GM19035 (cell line): Measurements from ENCODE around the gene DAZL.
"Not testable (repeated sequence)": the region's sequence is repeated elsewhere in the genome, so short reads cannot be mapped to it uniquely, and the experiment has no call there.

Source experiments
- ATAC-seq: cut with Tn5 transposase; IDR thresholded peaks from one replicate; pipeline ENCODE4 v1.9.1; 2021; ENCODE audit not compliant: unreplicated experiment

Gene DAZL, protein sequence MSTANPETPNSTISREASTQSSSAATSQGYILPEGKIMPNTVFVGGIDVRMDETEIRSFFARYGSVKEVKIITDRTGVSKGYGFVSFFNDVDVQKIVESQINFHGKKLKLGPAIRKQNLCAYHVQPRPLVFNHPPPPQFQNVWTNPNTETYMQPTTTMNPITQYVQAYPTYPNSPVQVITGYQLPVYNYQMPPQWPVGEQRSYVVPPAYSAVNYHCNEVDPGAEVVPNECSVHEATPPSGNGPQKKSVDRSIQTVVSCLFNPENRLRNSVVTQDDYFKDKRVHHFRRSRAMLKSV

DNA sequence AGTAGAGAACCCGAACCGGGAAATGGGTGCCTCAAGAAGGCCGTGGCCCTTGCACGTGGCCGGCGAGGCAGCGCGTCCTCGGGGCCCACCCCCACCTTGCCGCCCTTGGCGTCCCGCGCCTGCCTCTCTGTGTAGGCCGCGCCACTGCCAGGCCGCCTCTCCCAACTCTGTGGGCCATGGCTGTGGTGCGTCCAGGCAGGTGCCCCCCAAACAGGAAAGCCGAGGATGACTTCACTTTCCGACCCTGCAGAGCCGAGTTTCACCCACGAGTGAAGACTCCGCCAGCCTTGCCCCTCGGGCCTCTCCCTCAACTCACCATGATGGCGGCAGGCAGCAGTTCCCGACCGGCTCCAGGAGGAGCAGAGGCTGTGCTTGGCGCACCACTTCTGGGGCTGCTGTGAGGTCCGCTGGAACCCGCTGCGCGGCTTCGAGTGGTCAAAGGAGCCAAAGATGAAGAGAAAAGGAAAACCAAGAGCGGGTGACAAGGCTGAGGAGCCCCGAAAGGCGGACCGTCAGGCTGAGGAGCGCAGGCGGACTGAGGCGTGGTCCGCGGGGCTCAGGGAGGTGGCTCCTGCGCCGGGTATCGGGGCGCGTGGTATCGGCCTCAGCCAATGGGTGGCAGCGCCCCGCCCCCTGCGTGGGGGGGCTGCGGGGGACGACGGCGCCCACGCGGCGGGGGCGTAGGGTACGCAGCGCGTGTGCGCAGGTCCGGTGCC is at the start of gene DAZL:
Gene DAZL (minus strand): TSS at position 537 of the 716 bp plus-strand sequence. CDS start 218 bp downstream, at position 319.
- ATAC-seq, result no peak

DNA sequence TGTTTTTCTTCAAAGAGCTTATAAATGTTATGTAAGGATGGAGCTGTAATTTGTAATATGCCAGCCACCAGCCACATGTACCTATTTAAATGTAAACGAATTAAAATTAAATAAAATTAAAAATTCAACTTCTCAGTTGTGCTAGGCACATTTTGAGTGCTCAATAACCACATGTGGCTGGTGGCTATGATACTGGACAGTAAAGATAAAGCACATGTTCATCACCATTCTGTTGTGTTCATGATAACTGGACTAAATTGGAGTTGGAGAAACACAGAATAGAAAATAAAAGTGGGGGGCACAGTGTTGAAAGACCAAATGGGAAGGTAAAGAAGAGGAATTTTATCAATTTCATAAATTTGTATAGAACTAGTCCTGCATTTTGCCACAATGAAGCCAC is 49.8 kb upstream of the DAZL start:
- no peak for ATAC-seq

DNA sequence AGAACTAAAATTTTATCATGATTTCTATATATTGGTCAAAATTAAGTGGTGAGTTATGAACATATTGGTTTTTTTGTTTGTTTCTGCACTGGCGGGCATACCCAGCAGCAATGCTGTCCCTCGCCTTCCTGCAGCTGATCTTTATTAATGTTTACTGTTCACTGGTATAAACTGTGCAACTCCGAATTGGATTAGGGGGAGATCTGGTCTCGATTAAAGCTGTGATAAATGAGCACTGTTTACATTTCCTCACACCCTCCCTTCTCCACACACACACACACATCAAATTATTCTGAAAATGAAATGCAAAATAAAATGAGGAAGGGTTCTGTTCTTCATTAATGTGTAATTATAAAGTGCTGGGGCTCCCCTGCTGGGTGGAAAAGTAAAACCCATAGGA is 48.5 kb upstream of the DAZL start:
- no peak for ATAC-seq

DNA sequence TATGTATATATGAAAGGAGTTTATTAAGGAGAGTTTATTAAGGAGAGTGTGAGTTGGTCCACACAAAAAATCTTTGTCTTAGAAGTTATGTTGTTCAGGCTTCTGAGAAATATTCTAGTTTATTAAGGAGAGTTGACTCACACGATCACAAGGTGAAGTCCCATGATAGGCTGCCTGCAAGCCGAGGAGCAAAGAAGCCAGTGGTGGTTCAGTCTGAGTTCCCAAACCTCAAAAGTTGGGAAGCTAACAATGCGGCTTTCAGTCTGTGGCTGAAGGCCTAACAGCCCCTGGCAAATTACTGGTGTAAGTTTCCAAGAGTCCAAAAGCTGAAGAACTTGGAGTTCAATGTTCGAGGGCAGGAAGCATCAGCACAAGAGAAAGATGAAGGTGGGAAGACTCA is 42.4 kb upstream of the DAZL start:
- no peak for ATAC-seq

DNA sequence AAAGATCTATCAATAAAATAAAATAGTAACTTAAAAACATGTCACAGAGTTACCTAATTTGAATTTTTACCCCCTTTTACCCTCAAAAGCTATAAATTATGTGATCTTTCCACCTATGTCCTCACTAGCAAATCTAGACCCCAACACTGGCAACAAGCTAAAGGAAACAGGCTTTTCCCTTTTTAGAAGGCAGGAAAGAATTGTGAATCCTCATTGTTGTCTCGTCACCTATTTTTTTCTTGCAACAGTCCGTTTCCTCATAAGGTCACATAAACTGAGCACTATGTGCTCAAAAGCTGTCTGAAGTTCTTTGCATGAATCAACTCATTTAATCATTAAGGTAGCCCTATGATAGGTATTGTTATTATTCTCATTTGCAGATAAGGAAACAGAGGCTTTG is 34.6 kb upstream of the DAZL start:
- no peak for ATAC-seq

DNA sequence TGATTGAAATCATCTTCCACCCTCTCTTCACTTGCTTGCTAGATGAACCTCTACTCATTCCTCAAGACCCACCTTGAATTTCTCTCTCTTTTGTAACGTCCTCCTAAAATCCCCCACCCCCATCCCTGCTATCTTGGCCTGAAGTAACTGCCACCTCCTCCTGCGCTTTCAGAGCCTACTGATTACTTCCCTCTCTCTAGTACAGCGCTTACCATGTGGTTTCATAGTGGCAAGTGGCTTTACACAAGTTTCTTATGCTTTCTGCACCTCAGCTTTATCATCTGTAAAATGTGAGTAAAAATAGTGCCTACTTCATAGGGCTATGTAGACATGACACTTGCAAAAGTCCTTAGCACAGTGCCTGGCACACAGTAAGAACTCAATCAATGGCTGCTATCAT is 28.7 kb upstream of the DAZL start:
- no peak for ATAC-seq

DNA sequence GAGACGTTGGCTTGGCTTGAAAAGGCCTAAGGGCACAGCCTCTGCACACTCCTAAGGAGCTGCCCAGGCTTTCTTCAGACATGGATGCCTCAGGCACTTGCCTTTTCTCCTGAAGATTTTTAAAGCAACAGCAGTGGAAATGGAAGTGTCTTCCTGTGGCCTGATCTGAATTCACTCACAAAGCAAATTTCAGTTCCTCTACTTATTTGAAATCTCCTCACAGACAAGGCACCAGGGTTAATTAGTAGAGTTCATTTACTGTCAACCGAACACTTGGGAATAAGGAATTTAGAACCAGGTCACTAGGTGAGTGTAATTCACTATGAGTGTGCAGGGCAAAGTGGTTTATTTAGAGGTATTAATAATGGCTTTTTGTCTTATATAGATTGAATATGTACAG is 27.2 kb upstream of the DAZL start:
- ATAC-seq, result no peak

DNA sequence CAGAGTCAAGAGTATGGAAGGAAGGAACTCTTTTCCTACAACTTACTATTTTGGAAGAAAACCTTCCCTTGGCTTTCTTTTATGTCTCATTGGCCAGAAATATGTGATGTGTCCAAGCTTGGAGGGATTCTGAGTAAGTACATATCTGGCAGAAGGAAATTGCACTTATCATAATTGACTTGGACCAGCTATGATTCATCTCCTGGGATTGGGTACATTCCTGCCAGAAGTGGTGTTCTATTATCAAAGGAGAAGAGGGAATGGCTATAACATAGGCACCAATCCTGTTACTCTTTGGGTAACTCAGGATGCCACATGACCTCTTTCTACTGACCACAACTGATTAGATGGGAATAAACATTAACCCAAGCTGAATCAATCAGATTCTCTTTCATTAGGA is 13.5 kb upstream of the DAZL start:
- ATAC-seq, result no peak

DNA sequence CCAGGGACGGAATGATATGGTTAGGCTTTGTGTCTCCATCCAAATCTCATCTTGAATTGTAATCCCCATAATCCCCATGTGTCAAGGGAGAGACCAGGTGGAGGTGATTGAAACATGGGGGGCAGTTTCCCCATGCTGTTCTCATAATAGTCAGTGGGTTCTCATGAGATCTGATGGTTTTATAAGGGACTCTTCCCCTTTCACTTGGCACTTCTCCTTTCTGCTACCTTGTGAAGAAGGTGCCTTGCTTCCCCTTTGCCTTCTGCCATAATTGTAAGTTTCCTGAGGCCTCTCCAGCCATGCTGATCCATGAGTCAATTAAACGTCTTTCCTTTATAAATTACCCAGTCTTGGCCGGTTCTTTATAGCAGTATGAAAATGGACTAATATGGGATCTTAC is 11.9 kb upstream of the DAZL start:
- ATAC-seq, result not testable (repeated sequence)

DNA sequence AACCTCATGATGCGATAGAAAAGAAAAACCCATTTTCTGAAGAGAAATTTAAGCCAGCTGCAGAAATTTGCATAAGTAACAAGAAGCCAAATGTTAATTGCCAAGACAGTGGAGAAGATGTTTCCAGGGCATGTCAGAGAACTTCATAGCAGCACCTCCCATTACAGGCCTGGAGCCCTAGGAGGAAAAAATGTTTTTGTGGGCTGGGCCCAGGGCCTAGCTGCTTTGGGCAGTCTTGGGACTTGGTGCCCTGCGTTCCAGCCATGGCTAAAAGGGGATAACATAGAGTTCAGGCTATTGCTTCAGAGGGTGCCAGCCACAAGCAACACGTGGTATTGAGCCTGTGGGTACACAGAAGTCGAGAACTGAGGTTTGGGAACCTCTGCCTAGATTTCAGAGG is 10.9 kb upstream of the DAZL start:
- ATAC-seq, result no peak

DNA sequence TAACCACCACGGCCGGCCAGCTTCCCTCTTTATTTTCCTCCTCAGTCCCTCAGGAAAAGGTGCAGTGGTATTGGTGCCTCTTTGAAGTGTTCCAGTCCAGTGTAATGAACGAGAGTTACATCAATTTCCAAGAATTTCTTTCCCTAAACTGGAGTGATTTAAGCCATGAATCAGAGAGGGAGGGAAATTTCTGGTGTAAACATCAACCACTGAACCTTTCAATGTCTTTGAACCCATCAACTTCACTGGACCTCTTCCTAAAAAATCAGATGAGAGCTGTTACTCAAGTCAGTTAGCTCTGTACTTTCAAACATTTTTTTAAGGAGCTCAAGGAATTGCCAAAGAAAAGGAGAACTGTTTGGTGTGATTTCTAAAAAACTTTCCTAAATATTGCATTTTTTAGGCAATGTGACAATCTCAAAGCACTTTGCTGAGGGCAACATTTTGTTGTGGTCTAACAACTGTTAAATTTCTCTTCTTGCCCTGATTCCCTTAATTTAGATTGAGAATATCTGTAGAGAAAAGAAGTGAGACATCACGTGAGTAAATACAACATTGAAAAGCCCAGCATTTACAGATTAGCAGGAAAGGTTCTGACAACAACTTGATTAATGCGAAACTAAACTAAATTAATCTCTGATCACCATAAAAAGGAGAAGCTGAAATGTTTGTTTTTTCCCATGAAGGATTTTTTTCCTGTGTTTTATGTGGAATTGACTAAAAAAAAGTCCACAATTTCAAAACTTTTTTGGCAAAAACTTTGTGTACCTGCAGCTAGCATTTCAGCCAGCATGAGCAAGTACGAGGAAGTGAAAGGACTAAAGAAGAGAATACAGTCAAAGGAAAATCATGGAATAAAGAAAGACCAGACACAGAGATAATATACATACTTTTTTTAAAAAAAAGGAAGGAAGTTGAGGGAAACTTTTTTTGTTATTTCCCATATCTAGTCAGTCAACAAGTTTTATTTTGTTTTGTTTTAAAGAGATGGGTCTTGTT is 9.1 kb upstream of the DAZL start:
- no peak for ATAC-seq

DNA sequence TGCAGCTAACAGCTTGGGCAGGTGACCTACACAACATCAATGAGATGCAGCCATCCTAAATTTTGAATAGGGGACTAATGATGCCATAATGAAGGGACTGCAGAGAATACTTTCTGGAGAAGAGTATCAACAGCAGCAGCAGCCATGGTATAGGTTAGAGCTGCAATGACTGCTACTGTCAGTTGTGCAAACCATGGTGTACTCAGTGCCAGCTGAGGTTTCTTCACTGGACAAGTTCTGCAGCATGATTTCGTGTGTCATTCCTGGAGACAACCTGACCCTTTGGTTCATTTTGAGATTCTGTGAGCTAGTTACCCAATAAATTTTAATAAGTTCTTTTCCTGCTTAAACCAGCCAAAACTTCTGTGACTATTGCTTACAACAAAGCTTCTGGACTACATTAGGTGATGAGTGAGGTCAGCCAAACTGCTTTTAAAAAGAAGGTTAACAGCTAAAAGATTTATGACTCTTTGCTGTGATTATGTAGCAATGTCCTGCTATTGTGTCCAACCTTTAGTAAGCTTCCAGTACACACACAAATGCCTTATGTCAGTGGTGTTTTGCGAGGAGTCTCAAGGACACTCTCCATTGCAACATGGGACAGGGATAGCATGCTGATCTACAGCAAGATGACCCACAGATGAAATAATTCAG is 4.8 kb upstream of the DAZL start:
- ATAC-seq, result no peak

DNA sequence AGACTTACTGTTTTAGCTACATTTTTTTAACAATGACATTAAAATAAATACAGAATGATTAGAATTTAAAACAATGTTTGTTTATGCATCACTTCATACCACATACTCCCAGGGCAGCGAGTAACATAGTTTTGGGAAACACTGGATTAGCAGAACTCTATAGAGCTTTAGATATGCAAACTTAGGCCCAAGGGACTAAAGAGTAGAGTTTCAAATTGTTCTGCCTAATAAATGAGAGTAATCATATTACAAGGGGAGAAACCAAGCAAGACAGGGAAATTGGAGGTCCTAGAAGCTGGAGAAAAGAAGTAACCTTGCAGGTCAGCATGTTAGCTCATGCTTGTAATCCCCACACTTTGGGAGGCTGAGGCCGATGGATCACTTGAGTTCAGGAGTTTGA is 3.6 kb upstream of the DAZL start:
- ATAC-seq, result no peak

DNA sequence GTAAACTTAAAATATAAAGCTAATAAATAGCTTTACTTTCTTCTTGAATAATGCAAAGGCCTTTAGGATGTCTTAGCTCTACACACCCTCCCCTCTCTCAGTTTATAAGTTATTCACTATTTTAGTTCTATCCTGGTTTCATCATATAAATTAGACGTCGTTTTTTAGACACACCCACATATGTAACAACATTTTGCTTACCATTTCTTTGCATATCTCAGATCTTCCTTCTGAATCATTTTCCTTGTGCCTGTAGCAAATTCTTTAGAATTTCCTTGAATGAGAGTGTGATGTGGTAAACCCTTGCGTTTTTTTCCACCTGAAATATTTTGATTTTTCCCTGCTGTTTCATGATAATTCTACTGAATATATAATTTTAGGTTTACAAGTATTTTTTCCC is 2.5 kb upstream of the DAZL start:
- no peak for ATAC-seq

DNA sequence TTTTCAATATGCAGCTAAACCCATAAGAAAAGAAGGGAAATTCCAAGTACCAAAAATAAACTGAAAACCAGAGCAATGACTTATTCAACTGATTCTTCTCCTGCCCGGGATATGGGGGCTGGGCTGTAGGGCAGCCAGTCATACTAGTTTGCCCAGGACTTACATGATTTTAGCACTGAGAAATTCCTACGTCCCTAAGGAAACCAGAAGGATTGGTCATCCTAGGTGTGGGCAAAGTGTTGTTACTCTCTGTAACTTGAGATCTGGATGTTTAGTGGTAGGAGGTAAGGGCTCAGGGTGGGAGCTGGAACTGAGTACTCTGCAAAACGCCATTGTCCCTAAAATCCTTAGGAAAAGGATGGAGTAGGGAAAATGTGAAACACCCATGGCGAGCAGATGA is 1.2 kb upstream of the DAZL start:
- ATAC-seq, result no peak

DNA sequence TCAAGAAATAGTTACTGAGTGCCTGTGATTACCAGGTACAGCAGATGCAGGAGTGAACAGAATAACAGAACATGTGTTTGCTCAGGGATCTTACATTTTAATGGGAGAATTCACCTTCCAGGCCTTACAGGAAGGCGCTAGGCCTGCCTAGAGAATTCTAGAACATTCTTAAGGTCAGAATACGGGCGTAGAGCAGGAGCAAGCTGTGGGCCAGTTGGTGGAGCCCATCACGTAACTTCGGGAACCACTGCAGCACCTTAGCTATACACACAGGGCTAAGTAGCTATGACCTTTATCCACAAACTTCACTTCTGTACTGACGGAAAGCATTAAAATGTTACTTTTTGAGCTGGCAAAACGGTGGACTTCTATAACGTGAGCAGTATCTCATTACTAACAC is 743 bp upstream of the DAZL start:
- ATAC-seq, result no peak

DNA sequence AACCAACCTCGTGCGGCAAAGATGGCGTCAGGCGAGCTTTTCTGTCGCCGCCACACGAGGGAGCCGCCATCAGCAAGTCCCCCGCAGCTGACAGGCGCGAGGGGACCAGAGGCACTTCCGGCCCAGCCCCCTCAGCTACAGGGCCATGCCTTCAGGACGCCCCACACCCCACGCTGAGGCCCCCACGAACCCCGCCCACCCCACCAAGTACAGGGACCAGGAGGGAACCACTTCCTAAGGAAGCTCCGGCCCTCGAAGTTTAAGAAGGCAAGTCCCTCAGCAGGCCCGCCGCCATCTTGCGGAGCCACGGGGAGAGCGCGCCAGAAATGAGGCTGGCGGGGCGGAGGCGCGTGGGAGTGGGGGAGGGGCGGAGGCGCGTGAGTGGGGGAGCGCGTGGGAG is 790 bp downstream of the DAZL start:
- ATAC-seq, result no peak

DNA sequence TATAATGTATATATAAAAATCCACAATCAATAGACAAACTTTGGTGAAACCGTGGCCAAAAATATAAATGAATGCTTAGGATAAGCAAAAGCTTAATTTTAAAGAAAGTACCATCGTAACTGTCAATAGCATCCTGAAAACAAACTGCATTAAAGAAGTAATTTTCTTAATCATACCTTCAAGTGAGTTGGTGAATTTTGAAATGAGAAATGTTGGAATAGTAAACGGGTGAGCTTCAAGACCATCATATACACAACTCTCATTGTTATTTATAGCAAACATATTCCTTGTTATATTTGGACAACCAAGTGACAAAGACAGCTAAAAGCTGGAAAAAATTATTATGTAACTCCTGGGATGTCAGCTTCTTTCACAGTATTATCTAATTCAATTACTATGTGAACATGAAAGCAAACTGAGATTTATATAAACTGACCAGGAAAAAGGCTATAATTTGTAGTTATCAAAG is 3.7 kb downstream of the DAZL start:
- ATAC-seq, result no peak

DNA sequence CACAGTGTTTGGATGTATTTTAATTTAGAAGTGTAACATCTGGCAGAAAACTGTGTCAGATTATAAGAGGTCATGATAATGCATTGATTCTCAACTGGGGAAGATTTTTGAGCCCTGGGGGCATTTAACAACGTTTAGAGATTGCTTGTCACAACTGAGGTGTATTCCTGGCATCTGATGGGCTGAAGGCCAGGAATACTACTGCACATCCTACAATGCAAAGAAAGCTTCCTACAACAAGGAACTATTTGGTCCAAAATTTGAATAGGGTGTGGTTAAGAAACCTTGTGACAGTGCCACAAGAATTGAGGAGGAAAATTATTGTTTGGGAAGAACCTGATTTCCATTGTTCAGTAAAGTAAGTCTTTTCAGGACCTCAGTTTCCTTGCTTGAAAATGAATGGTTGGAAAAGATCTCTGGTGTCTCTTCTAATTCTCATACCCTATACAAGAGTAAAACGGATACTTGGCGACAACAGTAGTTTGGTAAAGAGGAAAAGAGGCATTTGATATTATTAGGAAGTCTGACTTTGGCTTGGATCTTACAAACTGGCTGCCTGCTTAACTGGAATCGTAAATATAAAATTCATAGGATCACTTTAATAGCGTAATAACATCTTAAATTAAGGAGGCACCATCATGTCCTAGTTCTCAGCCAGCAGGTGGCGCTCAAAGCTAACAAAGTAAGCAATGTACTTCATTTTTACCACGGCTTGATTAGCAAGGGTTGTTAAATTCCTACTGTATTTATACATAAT is 4.3 kb downstream of the DAZL start:
- no peak for ATAC-seq

DNA sequence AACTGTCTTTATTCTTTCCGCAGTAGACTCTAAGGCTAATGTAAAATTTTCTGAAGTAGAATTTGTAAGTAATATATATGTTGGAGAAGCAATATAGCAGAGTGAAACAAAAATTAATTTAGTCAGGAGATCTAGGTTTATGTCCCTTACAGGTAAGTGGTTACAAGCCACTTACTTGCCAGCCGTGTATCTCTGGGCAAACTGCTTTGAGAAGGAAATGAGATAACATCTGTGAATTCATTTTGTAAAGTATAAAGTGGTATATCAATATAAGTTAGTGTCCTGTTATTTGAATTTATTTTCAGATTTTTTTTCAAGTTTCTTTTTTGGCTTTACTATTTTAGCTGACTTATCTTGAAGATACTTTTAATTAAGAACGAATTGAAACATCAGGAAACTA is 5.5 kb downstream of the DAZL start:
- ATAC-seq, result no peak
